Chondrocyte (in vitro differentiated cells): Measurements from ENCODE around the gene RYR2. TPM values are rescaled to one million over a fixed set of nuclear protein-coding genes. Genes with fewer than 3 reads are reported as not detected.

Experiments used
- DNase-seq: peaks from one replicate; pipeline ENCODE4 v3.0.0; 2021; ENCODE audit warnings: mixed read lengths, low spot score
- H3K27ac Mint-ChIP-seq: one replicate; pipeline ENCODE4 v1.8.0; 2021; ENCODE audit warnings: mild to moderate bottlenecking, moderate library complexity, mixed read lengths; ENCODE audit not compliant: unreplicated experiment
- H3K27me3 Mint-ChIP-seq: 2 replicates; pipeline ENCODE4 v1.8.0; 2021; ENCODE audit warnings: low read depth, mixed read lengths
- H3K36me3 Mint-ChIP-seq: 2 replicates; pipeline ENCODE4 v1.8.0; 2021; ENCODE audit warnings: low read depth, mixed read lengths
- H3K4me1 Mint-ChIP-seq: 2 replicates; pipeline ENCODE4 v1.8.0; 2021; ENCODE audit warnings: low read depth, mild to moderate bottlenecking, mixed read lengths
- H3K4me3 Mint-ChIP-seq: one replicate; pipeline ENCODE4 v1.8.0; 2021; ENCODE audit warnings: mild to moderate bottlenecking, moderate library complexity, mixed read lengths; ENCODE audit not compliant: unreplicated experiment
- H3K9me3 Mint-ChIP-seq: 2 replicates; pipeline ENCODE4 v1.8.0; 2021; ENCODE audit warnings: low read depth, mixed read lengths
- total RNA-seq: library from RNA; stranded (reverse); gene quantifications from 3 replicates; pipeline ENCODE4 v1.2.1, GENCODE V29; 2021
- TF ChIP-seq, protein P1 (sequence below): fragments of 200-600 bp; sonication (generic); IDR thresholded peaks from 2 replicates; pipeline ENCODE4 v1.5.0; 2021; ENCODE audit warnings: antibody characterized with exemption, mild to moderate bottlenecking, moderate library complexity

The RYR2 gene
- total RNA-seq, 1 donor from 2014 or later = 0.12 TPM

DNA sequence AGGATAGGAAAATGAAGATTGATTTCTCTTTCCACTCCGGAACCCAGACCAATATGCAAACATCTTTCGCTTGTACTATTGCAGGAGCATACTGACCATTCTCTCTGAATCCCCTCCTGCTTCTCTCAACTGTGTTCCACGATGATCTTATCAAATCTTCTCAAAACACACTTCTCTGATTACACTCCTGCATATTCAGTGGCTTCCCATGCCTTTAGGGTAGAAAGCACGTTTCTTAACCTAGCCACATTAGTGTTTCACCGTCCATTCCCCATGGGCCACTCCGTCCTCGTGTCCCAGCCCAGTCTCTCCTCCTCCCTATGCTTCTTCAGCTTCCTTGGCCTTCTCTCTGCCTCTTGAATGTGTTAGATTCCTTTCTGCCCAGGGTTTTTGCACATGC, 650.3 kb downstream of the RYR2 start:
- Mint-ChIP-seq H3K4me1 (no peaks in the 10 kb centered on the region), H3K36me3 (no peaks in the 10 kb centered on the region), H3K4me3 (no peak overlapping the region), H3K27me3 (peaks cover 2% of the 10 kb centered on the region), H3K27ac (no peak overlapping the region), H3K9me3 (no peaks in the 10 kb centered on the region)
- TF ChIP-seq, protein P1, sequence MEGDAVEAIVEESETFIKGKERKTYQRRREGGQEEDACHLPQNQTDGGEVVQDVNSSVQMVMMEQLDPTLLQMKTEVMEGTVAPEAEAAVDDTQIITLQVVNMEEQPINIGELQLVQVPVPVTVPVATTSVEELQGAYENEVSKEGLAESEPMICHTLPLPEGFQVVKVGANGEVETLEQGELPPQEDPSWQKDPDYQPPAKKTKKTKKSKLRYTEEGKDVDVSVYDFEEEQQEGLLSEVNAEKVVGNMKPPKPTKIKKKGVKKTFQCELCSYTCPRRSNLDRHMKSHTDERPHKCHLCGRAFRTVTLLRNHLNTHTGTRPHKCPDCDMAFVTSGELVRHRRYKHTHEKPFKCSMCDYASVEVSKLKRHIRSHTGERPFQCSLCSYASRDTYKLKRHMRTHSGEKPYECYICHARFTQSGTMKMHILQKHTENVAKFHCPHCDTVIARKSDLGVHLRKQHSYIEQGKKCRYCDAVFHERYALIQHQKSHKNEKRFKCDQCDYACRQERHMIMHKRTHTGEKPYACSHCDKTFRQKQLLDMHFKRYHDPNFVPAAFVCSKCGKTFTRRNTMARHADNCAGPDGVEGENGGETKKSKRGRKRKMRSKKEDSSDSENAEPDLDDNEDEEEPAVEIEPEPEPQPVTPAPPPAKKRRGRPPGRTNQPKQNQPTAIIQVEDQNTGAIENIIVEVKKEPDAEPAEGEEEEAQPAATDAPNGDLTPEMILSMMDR = no peak
- DNase-seq = no peak

GRCh38 chr1:237695878-237696277, 653.9 kb downstream of the RYR2 start:
- Mint-ChIP-seq H3K27ac (no peak overlapping the region), H3K9me3 (no peaks in the 10 kb centered on the region), H3K27me3 (peaks cover 2% of the 10 kb centered on the region), H3K36me3 (no peaks in the 10 kb centered on the region), H3K4me3 (no peak overlapping the region), H3K4me1 (no peaks in the 10 kb centered on the region)
- TF ChIP-seq, protein P1 = no peak
- DNase-seq = no peak

DNA sequence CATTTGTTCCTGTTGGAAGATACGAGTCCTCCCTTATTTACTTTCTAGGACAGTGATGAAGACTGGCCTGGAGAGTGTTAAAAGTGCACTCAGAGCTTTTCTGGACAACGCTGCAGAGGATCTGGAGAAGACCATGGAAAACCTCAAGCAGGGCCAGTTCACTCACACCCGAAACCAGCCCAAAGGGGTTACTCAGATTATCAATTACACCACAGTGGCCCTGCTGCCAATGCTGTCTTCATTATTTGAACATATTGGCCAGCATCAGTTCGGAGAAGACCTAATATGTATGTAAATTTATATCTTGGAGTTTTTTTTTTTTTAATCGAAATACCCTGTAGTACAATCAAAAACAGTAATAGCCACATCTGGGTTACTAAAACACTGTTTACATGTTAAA, 658.2 kb downstream of the RYR2 start:
- TF ChIP-seq, protein P1 = no peak
- Mint-ChIP-seq H3K9me3 (no peaks in the 10 kb centered on the region), H3K27ac (no peak overlapping the region), H3K4me3 (no peak overlapping the region), H3K4me1 (no peaks in the 10 kb centered on the region), H3K36me3 (no peaks in the 10 kb centered on the region), H3K27me3 (peaks cover 4% of the 10 kb centered on the region)
- no peak for DNase-seq

GRCh38 chr1:237701534-237701933, 659.5 kb downstream of the RYR2 start:
- TF ChIP-seq, protein P1 = no peak
- no peaks in the 10 kb centered on the region for H3K9me3 Mint-ChIP-seq
- H3K27me3 Mint-ChIP-seq = peaks cover 11% of the 10 kb centered on the region
- H3K27ac Mint-ChIP-seq = no peak overlapping the region
- no peak overlapping the region for H3K4me3 Mint-ChIP-seq
- H3K36me3 Mint-ChIP-seq = no peaks in the 10 kb centered on the region
- no peaks in the 10 kb centered on the region for H3K4me1 Mint-ChIP-seq
- no peak for DNase-seq

DNA sequence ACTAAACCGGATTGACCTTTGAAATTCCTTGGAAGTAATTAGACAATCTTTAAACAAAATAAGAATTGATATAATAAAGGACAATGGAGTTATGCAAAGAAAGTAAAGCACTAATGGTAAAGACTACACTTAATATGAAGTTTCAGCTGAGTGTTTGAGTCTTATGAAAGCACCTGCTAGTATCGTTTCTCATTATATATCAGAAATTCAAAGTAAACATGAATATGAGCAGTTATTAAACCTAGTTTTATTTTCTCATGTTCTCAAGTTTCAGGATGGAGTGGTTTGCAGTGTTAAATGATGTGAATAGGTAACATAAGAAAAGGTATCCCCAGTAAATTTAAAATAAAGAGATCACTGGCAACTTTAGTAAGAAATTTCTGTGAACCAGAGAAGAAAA, 660.2 kb downstream of the RYR2 start:
- Mint-ChIP-seq H3K36me3 (no peaks in the 10 kb centered on the region), H3K9me3 (no peaks in the 10 kb centered on the region), H3K4me3 (no peak overlapping the region), H3K4me1 (no peaks in the 10 kb centered on the region), H3K27me3 (peaks cover 12% of the 10 kb centered on the region), H3K27ac (no peak overlapping the region)
- TF ChIP-seq, protein P1 = no peak
- no peak for DNase-seq
